ENCODE measurements around the gene OTOG. TPM values are rescaled to one million over a fixed set of nuclear protein-coding genes. Genes with fewer than 3 reads are reported as not detected.

OTOG gene
- total RNA-seq, 2 experiments from 2014 or later, result not detected

DNA sequence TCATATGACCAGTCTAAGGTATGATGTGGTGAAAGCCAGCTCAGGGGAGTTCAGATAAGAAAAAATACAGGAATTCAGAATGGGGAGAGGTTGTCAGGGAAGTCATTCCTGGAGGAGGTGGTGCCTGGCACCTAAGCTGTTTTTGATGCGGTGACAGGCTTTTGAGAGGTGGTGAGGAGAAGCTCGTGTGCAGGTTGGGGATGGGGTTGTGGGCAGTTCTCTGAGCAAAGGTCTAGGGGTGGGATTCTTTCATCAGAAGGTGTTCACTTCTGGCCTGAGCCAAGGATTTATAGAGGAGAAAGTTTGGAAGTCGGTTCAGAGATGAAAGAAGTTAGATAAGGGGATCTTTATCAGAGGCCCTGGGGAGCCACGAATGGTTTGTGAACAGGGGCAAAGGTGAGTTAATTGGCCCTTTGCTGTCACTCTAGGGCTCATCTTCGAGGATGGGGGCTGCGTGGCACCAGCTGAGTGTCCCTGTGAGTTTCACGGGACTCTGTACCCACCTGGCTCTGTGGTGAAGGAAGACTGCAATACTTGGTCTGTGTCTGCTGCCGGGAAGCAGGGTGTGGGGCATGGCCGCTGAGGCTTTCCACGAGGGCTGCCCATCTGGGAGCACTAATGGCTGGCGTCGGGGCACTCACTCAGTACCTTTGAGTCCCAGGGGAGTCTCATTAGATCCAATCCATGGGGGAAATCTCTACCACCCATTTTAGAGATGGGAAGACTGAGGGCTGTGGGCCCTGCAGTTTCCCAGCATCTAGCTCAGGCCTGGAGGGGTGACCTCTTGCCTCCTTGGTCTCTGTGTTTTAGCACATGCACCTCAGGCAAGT lies 13.4 kb downstream of the OTOG start:
- POLR2A ChIA-PET, result no interaction called here
- Mint-ChIP-seq H3K4me3 (no peak overlapping the region), H3K27me3 (peaks cover 20% of the 10 kb centered on the region), H3K27ac (no peak overlapping the region), H3K4me1 (ENCODE audit: low read depth) (no peaks in the 10 kb centered on the region), H3K36me3 (ENCODE audit: low read depth) (no peaks in the 10 kb centered on the region), H3K9me3 (no peaks in the 10 kb centered on the region)
- Histone ChIP-seq H3K4me3 (ENCODE audit: low read length) (no peak overlapping the region), H3K4me1 (ENCODE audit: insufficient read depth, low read length) (no peaks in the 10 kb centered on the region), H3K9me3 (ENCODE audit: control insufficient read depth in 1 of 2, insufficient read depth in 1 of 2, low read length in 2 of 2) (no peaks in the 10 kb centered on the region), H3K27ac (ENCODE audit: low read depth in 1 of 2, low read length in 2 of 2) (no peak overlapping the region), H3K27me3 (ENCODE audit: control insufficient read depth in 1 of 2, insufficient read depth in 2 of 2, low read length in 2 of 2) (peaks cover 3 to 4% of the 10 kb centered on the region in 2 experiments), H3K36me3 (ENCODE audit: insufficient read depth, low read length) (no peaks in the 10 kb centered on the region)
- TF ChIP-seq, protein P1, sequence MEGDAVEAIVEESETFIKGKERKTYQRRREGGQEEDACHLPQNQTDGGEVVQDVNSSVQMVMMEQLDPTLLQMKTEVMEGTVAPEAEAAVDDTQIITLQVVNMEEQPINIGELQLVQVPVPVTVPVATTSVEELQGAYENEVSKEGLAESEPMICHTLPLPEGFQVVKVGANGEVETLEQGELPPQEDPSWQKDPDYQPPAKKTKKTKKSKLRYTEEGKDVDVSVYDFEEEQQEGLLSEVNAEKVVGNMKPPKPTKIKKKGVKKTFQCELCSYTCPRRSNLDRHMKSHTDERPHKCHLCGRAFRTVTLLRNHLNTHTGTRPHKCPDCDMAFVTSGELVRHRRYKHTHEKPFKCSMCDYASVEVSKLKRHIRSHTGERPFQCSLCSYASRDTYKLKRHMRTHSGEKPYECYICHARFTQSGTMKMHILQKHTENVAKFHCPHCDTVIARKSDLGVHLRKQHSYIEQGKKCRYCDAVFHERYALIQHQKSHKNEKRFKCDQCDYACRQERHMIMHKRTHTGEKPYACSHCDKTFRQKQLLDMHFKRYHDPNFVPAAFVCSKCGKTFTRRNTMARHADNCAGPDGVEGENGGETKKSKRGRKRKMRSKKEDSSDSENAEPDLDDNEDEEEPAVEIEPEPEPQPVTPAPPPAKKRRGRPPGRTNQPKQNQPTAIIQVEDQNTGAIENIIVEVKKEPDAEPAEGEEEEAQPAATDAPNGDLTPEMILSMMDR (IDR thresholded peaks at IDR 0.05), result no peak
- CTCF ChIA-PET, result no interaction called here
- ATAC-seq (ENCODE audit: poor library complexity) (no peak), DNase-seq (no peak)
- intact Hi-C loops (cut with DNase I, micrococcal nuclease), result no loop called here

DNA sequence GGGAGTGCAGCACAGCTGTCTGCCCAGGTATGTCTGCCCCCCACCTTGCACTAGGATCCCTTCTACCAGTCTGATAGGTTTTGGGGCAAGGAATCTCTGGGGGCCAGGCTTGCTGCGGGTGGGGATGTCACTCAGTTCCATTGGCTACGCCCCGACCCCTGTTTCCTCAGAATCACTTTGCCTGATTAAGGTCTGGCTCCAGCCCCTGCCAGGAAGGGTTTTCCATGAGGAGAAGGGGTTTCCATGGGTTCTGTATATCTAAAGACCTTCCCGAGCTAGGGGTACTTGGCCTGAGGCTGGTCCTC lies 14.0 kb downstream of the OTOG start:
- Mint-ChIP-seq H3K4me3 (no peak overlapping the region), H3K27me3 (peaks cover 20% of the 10 kb centered on the region), H3K27ac (no peak overlapping the region), H3K9me3 (no peaks in the 10 kb centered on the region), H3K4me1 (ENCODE audit: low read depth) (no peaks in the 10 kb centered on the region), H3K36me3 (ENCODE audit: low read depth) (no peaks in the 10 kb centered on the region)
- H3K4me3 ChIP-seq (ENCODE audit: low read length), result no peak overlapping the region
- intact Hi-C loops (cut with DNase I, micrococcal nuclease), result no loop called here
- H3K27ac ChIP-seq (ENCODE audit: low read depth in 1 of 2, low read length in 2 of 2), result no peak overlapping the region
- DNase-seq (no peak), ATAC-seq (ENCODE audit: poor library complexity) (no peak)
- ChIA-PET POLR2A (no interaction called here), CTCF (no interaction called here)
- TF ChIP-seq, protein P1 (IDR thresholded peaks at IDR 0.05), result no peak
- peaks cover 3 to 4% of the 10 kb centered on the region in 2 experiments for H3K27me3 ChIP-seq (ENCODE audit: control insufficient read depth in 1 of 2, insufficient read depth in 2 of 2, low read length in 2 of 2)
- no peaks in the 10 kb centered on the region for H3K4me1 ChIP-seq (ENCODE audit: insufficient read depth, low read length)
- H3K36me3 ChIP-seq (ENCODE audit: insufficient read depth, low read length), result no peaks in the 10 kb centered on the region
- H3K9me3 ChIP-seq (ENCODE audit: control insufficient read depth in 1 of 2, insufficient read depth in 1 of 2, low read length in 2 of 2), result no peaks in the 10 kb centered on the region

DNA sequence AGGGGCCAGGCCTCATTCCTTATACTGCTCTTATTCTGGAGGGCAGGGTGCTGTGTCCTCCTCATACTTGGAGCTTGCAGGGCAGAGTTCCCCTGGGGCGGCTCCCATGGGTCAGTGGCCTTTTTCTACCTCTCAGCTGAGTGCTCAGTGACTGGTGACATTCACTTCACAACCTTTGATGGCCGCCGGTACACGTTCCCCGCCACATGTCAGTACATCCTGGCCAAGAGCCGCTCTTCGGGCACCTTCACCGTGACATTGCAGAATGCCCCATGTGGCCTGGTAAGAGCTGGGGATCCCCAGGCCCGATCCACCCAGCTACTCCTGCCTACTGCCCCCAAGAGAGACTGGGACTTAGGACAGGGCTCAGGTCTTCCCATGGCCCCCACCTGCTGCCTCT lies 14.5 kb downstream of the OTOG start:
- intact Hi-C loops (cut with DNase I, micrococcal nuclease), result no loop called here
- Histone ChIP-seq H3K9me3 (ENCODE audit: control insufficient read depth in 1 of 2, insufficient read depth in 1 of 2, low read length in 2 of 2) (no peaks in the 10 kb centered on the region), H3K4me3 (ENCODE audit: low read length) (no peak overlapping the region), H3K27ac (ENCODE audit: low read depth in 1 of 2, low read length in 2 of 2) (no peak overlapping the region), H3K36me3 (ENCODE audit: insufficient read depth, low read length) (no peaks in the 10 kb centered on the region), H3K4me1 (ENCODE audit: insufficient read depth, low read length) (no peaks in the 10 kb centered on the region), H3K27me3 (ENCODE audit: control insufficient read depth in 1 of 2, insufficient read depth in 2 of 2, low read length in 2 of 2) (peaks cover under 1 to 4% of the 10 kb centered on the region in 2 experiments)
- DNase-seq, result no peak
- Mint-ChIP-seq H3K36me3 (ENCODE audit: low read depth) (no peaks in the 10 kb centered on the region), H3K4me1 (ENCODE audit: low read depth) (no peaks in the 10 kb centered on the region), H3K27ac (no peak overlapping the region), H3K4me3 (no peak overlapping the region), H3K9me3 (no peaks in the 10 kb centered on the region), H3K27me3 (peaks cover 20% of the 10 kb centered on the region)
- ChIA-PET POLR2A (no interaction called here), CTCF (no interaction called here)
- ATAC-seq (ENCODE audit: poor library complexity), result no peak
- TF ChIP-seq, protein P1 (IDR thresholded peaks at IDR 0.05), result no peak
